HUES6 (cell line): ENCODE results near the gene OLFM1.
"Not testable (repeated sequence)": the region's sequence is repeated elsewhere in the genome, so short reads cannot be mapped to it uniquely, and the experiment has no call there.

Experiments
- H3K27ac ChIP-seq: 2 replicates; pipeline ENCODE4 v1.7.0; 2013; ENCODE audit warnings: low read depth, mild to moderate bottlenecking, low read length, inconsistent platforms
- H3K27me3 ChIP-seq: 2 replicates; pipeline ENCODE4 v1.6.1; 2013; ENCODE audit warnings: low read length; ENCODE audit not compliant: control insufficient read depth, insufficient read depth
- H3K36me3 ChIP-seq: 2 replicates; pipeline ENCODE4 v1.6.1; 2013; ENCODE audit warnings: low read length; ENCODE audit not compliant: control insufficient read depth, insufficient read depth
- H3K4me1 ChIP-seq: 2 replicates; pipeline ENCODE4 v1.6.1; 2013; ENCODE audit warnings: low read length; ENCODE audit not compliant: control insufficient read depth, insufficient read depth
- H3K4me3 ChIP-seq: 2 replicates; pipeline ENCODE4 v1.5.1; 2013; ENCODE audit warnings: low read depth, low read length
- H3K9ac ChIP-seq: one replicate; pipeline ENCODE4 v1.6.1; 2013; ENCODE audit warnings: mild to moderate bottlenecking, low read length
- H3K9me3 ChIP-seq: 2 replicates; pipeline ENCODE4 v1.6.1; 2013; ENCODE audit warnings: low read depth, low read length; ENCODE audit not compliant: control insufficient read depth, insufficient read depth

Gene OLFM1

DNA sequence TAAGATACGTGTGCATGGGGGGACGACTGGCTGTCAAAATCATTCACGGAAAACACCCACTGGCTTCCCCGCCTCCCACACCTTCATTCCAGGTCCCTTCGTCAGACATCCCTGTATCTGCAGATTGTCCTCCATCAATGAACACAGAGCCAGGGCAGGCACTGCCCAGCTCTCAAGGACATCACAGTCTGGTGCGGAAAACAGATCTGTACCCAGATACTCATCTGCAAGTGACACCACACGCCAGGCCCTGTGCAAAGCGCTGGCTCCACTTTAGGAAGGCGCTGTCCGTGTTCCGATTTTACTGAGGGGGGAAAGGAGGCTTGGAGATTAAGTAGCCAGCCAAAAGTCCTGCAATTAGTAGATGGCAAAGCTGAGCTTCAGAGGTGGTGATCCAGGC is 72.3 kb downstream of the OLFM1 start:
- H3K4me1 ChIP-seq, result 0 out of 2 replicates have a peak, but pooled peaks cover 3% of the 10 kb centered on the region
- H3K9ac ChIP-seq, result no peak overlapping the region
- H3K36me3 ChIP-seq, result no peaks in the 10 kb centered on the region
- no peaks in the 10 kb centered on the region for H3K9me3 ChIP-seq
- H3K4me3 ChIP-seq, result no peak overlapping the region
- peaks cover 27% of the 10 kb centered on the region for H3K27me3 ChIP-seq
- H3K27ac ChIP-seq, result no peak overlapping the region

DNA sequence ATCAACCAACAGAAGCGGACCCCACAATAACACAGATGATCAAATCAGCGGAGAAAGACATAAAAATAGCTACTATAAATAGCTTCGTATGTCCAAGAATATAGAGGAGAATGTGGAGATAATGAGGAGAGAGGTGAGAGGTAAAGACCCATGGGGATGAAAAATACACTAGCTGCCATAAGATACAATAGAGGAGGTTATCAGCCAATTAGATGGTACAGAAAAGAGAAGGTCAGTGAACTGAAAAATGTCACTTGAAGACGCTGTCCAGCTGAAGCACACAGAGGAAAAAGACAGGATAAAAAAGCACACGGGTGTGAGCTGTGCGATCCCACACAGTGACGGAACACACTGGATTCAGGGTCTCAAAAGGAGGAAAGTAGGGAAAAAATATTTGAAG is 73.4 kb downstream of the OLFM1 start:
- no peaks in the 10 kb centered on the region for H3K9me3 ChIP-seq
- H3K4me3 ChIP-seq, result no peak overlapping the region
- no peak overlapping the region for H3K27ac ChIP-seq
- no peaks in the 10 kb centered on the region for H3K36me3 ChIP-seq
- H3K4me1 ChIP-seq, result peaks cover 3% of the 10 kb centered on the region; the same call in 1 of the 2 replicates
- peaks cover 27% of the 10 kb centered on the region for H3K27me3 ChIP-seq
- H3K9ac ChIP-seq, result no peak overlapping the region

DNA sequence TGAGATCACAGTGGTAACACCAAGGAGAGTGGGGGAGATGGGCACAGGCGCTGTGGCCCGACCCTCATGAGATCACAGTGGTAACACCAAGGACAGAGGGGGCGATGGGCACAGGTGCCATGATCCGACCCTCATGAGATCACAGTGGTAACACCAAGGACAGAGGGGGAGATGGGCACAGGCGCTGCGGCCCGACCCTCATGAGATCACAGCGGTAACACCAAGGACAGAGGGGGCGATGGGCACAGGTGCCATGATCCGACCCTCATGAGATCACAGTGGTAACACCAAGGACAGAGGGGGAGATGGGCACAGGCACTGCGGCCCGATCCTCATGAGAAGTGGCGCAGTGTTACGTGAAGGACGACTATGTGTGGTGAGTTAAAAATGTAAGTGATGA is 75.1 kb downstream of the OLFM1 start:
- H3K9me3 ChIP-seq, H3K4me3 ChIP-seq, H3K36me3 ChIP-seq, H3K9ac ChIP-seq, H3K27ac ChIP-seq, H3K4me1 ChIP-seq: not testable (repeated sequence)
- peaks cover 27% of the 10 kb centered on the region for H3K27me3 ChIP-seq

DNA sequence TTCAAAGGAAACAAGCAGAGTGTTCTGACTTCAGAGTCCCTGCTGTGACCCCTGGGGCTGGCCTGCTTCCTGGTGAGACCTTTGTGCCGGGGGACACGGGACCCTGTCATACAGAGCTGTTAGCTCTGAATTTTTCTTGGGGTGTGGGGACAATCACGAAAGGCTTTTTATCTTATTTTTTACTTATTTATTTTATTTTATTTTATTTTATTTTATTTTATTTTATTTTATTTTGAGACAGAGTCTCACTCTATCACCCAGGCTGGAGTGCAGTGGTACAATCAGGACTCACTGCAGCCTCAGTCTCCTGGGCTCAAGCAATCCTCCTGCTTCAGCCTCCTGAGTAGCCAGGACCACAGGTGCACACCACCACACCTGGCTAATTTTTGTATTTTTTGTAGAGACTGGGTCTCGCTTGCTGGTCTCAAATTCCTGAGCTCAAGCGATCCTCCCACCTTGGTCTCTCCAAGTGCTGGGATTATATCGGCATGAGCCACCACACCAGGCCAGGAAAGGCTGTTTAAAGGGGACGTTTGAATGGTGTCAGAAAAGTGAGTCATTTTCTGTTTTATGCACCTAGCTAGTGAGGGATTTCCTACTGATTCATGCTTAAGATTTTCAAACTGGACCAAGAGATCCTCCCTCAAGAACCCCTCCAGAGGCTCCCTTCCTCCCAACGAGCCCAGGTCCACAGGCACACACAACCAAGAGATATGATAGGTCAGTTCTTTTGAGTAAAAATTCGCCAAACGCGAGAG is 75.7 kb downstream of the OLFM1 start:
- Histone ChIP-seq H3K9ac (no peak overlapping the region), H3K27me3 (peaks cover 21% of the 10 kb centered on the region), H3K9me3 (no peaks in the 10 kb centered on the region), H3K4me3 (no peak overlapping the region), H3K36me3 (no peaks in the 10 kb centered on the region), H3K27ac (no peak overlapping the region), H3K4me1 (no peaks in the 10 kb centered on the region; the same call in 1 of the 2 replicates)

DNA sequence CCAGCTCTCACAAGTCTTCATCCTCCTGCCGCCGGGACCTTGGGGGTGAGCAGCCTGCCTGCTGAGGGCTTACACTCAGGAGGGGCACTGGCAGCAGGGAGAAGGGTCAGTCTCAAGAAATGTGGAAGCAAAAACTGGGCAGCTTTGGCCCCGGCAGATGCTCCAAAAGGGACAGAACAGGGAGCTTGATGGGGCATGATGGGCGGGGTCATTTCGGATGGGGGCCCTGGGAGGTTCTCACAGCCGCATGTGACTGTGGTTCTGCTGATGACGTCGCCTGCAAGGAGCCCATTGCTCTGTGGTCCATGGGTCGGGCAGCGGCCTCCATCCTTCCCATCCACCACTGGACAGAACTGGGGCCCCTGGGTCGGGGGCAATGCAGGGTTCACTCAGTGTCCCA is 76.6 kb downstream of the OLFM1 start:
- peaks cover 13% of the 10 kb centered on the region; the same call in 1 of the 2 replicates for H3K27me3 ChIP-seq
- no peak overlapping the region for H3K4me3 ChIP-seq
- H3K9ac ChIP-seq, result no peak overlapping the region
- no peaks in the 10 kb centered on the region for H3K9me3 ChIP-seq
- no peaks in the 10 kb centered on the region for H3K36me3 ChIP-seq
- H3K4me1 ChIP-seq, result no peaks in the 10 kb centered on the region; the same call in 1 of the 2 replicates
- H3K27ac ChIP-seq, result no peak overlapping the region

DNA sequence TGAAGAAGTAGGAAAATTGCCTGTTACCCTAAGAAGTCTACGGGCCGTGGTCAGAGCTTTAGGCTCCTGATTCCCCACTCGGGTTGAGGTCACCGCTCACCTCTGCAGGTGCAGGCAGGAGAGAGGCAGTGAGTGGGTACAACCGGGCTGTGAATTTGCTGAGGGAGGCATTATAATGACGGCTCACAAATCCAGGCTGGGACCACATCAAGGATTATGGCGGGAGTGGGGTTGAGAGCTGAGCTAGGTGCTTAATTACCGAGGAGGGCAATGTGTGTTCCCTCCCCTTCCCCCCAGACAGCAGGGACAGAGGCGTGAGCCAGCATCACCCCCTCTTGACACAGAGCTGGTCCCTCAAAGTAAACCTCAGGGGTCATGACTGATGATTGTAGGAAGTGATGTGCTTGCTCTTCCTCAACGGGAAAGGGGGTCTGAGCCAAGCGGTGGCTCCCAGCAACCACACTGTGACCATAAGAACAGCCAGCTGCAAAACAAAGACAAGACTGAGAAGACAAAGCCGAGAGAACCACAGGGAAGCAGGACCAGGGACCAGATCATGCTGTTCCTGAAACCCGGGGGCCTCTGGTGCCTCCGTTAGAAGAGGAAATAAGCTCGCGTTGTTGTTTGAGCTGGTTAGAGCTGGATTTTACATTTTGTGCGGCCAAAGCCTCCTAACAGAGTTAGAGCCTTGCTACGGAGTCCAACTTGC is 77.7 kb downstream of the OLFM1 start:
- Histone ChIP-seq H3K27ac (no peak overlapping the region), H3K4me1 (no peaks in the 10 kb centered on the region; the same call in 1 of the 2 replicates), H3K36me3 (no peaks in the 10 kb centered on the region), H3K4me3 (no peak overlapping the region), H3K9me3 (no peaks in the 10 kb centered on the region), H3K9ac (no peak overlapping the region), H3K27me3 (peaks cover 4% of the 10 kb centered on the region; the same call in 1 of the 2 replicates)

DNA sequence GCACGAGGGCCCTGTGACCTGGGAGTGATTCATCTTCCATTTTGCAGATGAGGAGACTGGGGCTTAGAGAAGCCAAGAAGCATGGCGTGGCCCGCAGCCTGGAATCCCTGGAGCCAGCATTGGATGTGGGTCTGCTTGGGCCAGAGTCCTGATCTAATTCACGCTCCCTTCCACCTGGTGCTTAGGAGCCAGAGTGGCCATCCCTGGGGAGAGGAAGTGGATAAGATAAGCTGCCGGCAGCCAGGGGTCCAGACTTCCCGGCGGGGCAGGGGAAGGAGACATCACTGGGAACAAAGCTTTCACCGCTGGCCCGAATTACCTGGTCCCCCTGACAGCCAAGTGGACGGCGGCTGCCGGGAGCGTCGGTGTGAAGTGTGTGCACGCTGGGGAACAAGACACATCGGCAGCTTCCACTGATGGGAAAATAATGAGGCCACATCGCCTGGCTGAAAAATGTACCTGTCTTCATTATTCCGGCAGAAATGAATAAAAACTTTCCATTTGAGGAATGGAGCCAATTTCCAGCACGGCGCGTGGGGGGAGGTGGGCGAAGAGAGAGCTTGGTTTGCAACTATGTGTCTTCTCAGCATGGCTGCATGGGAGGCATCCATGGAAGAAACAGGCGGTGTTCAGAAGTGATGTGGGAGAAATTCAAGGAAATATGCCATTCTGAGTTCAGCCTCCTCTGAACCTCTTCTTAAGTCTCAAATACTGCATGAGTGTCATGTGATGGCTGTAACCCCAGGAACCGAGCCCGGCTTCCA is 78.5 kb downstream of the OLFM1 start:
- Histone ChIP-seq H3K4me3 (no peak overlapping the region), H3K36me3 (no peaks in the 10 kb centered on the region), H3K4me1 (no peaks in the 10 kb centered on the region; the same call in 1 of the 2 replicates), H3K27ac (no peak overlapping the region), H3K9me3 (no peaks in the 10 kb centered on the region), H3K27me3 (no peaks in the 10 kb centered on the region), H3K9ac (no peak overlapping the region)

DNA sequence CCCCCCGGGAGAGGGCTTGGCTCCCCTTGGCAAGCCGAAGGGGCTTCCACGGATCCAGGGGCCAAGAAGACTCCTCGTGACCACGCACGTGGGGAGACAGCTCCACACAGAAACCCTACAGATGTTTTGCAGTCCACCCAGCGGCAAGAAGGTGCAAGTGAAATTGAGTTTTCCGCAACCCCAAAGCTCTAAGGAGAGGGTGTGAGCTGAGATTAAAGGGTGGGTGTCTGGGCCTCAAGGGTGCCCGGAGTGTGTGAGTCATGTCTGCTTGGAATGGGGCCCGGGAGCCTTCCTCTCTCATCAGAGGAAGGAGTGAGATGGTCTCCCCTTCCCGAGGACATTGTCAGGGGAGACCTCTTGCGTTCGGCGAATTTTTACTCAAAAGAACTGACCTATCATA is 79.1 kb downstream of the OLFM1 start:
- H3K9ac ChIP-seq, result no peak overlapping the region
- H3K9me3 ChIP-seq, result no peaks in the 10 kb centered on the region
- no peak overlapping the region for H3K4me3 ChIP-seq
- H3K27ac ChIP-seq, result no peak overlapping the region
- no peaks in the 10 kb centered on the region; the same call in 1 of the 2 replicates for H3K4me1 ChIP-seq
- no peaks in the 10 kb centered on the region for H3K27me3 ChIP-seq
- H3K36me3 ChIP-seq, result no peaks in the 10 kb centered on the region

DNA sequence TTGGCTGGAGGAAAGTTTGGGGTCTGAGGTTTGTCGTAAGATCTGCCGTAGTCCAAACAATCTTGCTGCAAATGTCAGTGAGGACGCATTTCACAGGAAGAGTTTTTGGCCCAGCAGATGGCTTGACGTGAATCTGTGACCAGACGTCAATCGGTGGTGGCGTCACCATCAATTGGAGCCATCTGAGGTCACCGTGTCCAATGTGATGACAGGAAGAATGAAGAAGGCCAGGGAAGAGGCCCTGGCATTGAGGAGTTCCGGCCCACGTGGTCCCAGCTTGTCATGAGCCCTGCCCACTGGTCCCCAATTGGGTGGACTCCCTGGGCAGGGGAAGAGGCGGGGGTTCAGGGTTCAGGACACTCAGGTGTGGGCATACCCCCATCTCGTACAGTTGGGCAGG is 79.9 kb downstream of the OLFM1 start:
- Histone ChIP-seq H3K36me3 (no peaks in the 10 kb centered on the region), H3K9me3 (no peaks in the 10 kb centered on the region), H3K9ac (no peak overlapping the region), H3K27me3 (no peaks in the 10 kb centered on the region), H3K4me1 (no peaks in the 10 kb centered on the region; the same call in 1 of the 2 replicates), H3K27ac (no peak overlapping the region), H3K4me3 (no peak overlapping the region)

DNA sequence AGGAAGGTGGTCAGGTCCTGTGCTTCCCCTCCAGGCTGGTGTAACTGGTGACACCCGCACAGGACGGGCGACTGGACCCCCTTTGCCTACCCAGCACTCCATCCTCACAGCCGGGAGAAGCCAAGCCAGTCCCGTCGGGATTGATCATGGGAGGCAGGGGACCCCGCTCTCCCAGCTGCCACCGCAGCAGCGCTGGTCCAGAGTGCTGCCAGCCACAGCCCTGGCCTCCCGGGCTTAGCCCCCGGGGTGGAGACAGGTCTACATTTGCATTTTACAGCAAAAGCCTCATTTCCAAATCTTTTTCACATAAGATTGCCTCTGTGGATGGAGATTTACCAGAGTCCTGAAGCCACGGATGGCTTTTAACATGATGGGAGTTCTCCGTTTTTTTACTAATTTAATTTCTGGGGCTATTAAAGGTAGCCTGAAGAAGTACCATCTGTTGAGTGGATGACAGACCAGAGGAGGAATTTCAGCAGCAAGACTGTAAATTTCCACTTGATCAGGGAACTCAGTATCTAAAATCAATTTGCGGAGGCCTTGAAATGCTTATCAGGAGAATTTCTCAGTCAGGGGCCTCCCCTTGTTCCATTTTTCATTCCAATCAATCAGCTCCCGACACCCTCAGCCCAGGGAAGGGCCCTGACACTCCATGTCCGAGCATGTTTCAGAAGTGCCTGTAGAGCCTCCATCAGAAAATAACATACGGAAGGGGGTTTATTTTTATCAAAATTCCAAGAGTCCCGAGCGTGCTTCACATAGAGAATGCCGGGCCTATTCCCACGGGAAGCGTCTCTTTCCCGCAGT is 80.6 kb downstream of the OLFM1 start:
- Histone ChIP-seq H3K27me3 (no peaks in the 10 kb centered on the region), H3K27ac (no peak overlapping the region)

More for the DNA sequence above, 80.6 kb downstream of the OLFM1 start:
- no peaks in the 10 kb centered on the region for H3K36me3 ChIP-seq
- no peaks in the 10 kb centered on the region for H3K9me3 ChIP-seq
- no peak overlapping the region for H3K4me3 ChIP-seq
- H3K9ac ChIP-seq, result no peak overlapping the region
- no peaks in the 10 kb centered on the region; the same call in 1 of the 2 replicates for H3K4me1 ChIP-seq
